H1 (cell line): Measurements from ENCODE around the gene SLC6A18. TPM values are rescaled to one million over a fixed set of nuclear protein-coding genes. Genes with fewer than 3 reads are reported as not detected.

Experiments used
- CTCF ChIA-PET: fragments of 300-600 bp; sonication (Branson Sonifier 250); formaldehyde crosslinking; loops from one replicate; lab custom pipeline; 2021; ENCODE audit not compliant: partially characterized antibody; lab: Charles Lee
- POLR2A ChIA-PET: fragments of 300-600 bp; sonication (Branson Sonifier 250); formaldehyde crosslinking; loops from one replicate; lab custom pipeline; 2021; ENCODE audit warnings: inconsistent platforms; ENCODE audit not compliant: partially characterized antibody; lab: Charles Lee
- DNase-seq, 2 experiments: peaks; one replicate each; pipeline versions ENCODE4 v3.0.0 to v3.0.0-alpha.2; 2010 to 2022; ENCODE audit warnings: low spot score in 2 of 2, low read depth in 1 of 2, mixed read lengths in 1 of 2
- FAIRE-seq: peaks from 2 replicates; lab custom pipeline; 2011; peaks lifted over from hg19 to GRCh38; lab: Jason Lieb, UNC
- H2AFZ ChIP-seq: 2 replicates; pipeline ENCODE4 v1.8.1; 2012; ENCODE audit warnings: low read length, inconsistent platforms
- H2AK5ac ChIP-seq: 2 replicates; pipeline ENCODE4 v1.6.1; 2013; ENCODE audit warnings: low read depth, low read length
- H2BK120ac ChIP-seq: replicated peaks from 2 replicates; pipeline ENCODE3; 2013; ENCODE audit warnings: low read depth, low read length, inconsistent platforms
- H2BK12ac ChIP-seq: 2 replicates; pipeline ENCODE4 v1.6.1; 2013; ENCODE audit warnings: low read depth, low read length
- H2BK15ac ChIP-seq: 2 replicates; pipeline ENCODE4 v1.6.1; 2013; ENCODE audit warnings: low read length
- H2BK20ac ChIP-seq: 2 replicates; pipeline ENCODE4 v1.6.1; 2013; ENCODE audit warnings: low read length
- H2BK5ac ChIP-seq: 2 replicates; pipeline ENCODE4 v1.6.1; 2013; ENCODE audit warnings: low read depth, low read length
- H3K14ac ChIP-seq: 2 replicates; pipeline ENCODE4 v1.6.1; 2013; ENCODE audit warnings: inconsistent platforms; ENCODE audit not compliant: insufficient read length
- H3K18ac ChIP-seq: 2 replicates; pipeline ENCODE4 v1.6.1; 2013; ENCODE audit warnings: low read length; ENCODE audit errors: extremely low read depth
- H3K23ac ChIP-seq: 2 replicates; pipeline ENCODE4 v1.6.1; 2013; ENCODE audit warnings: inconsistent platforms; ENCODE audit not compliant: insufficient read length
- H3K23me2 ChIP-seq: 2 replicates; pipeline ENCODE4 v1.6.1; 2013; ENCODE audit warnings: low read depth, low read length
- H3K27ac ChIP-seq: 2 replicates; pipeline ENCODE4 v1.6.1; 2011; ENCODE audit warnings: low read depth, low read length, inconsistent platforms
- H3K27me3 ChIP-seq, 4 experiments: replicated peaks in 1 of 4; 1 replicate in 1 of 4; 2 replicates in 3 of 4; pipeline versions ENCODE4 v1.6.1 to v1.8.1; 2011 to 2013; ENCODE audit warnings: low read length in 3 of 4, mild to moderate bottlenecking in 3 of 4, inconsistent platforms in 2 of 4, mixed read lengths in 2 of 4, moderate library complexity in 1 of 4; ENCODE audit not compliant: control insufficient read depth in 3 of 4, insufficient read depth in 3 of 4; ENCODE audit errors: extremely low read depth in 1 of 4
- H3K36me3 ChIP-seq, 4 experiments: 2 replicates each; pipeline versions ENCODE4 v1.6.1 to v1.8.1; 2011 to 2013; ENCODE audit warnings: mild to moderate bottlenecking in 4 of 4, low read length in 3 of 4, moderate library complexity in 2 of 4, control low read depth in 1 of 4, inconsistent platforms in 1 of 4; ENCODE audit not compliant: insufficient read depth in 4 of 4, control insufficient read depth in 2 of 4
- H3K4ac ChIP-seq: replicated peaks from 2 replicates; pipeline ENCODE3; 2013; ENCODE audit warnings: low read length, low read depth, mixed read lengths, inconsistent platforms; ENCODE audit not compliant: insufficient read length
- H3K4me1 ChIP-seq, 4 experiments: replicated peaks in 1 of 4; 1 replicate in 1 of 4; 2 replicates in 3 of 4; pipeline versions ENCODE4 v1.6.1 to v1.8.1; 2011 to 2013; ENCODE audit warnings: low read length in 3 of 4, inconsistent platforms in 2 of 4, mixed read lengths in 1 of 4; ENCODE audit not compliant: insufficient read depth in 4 of 4, control insufficient read depth in 3 of 4
- H3K4me2 ChIP-seq, 2 experiments: 2 replicates each; pipeline versions ENCODE4 v1.6.1 to v1.8.1; 2011 to 2013; ENCODE audit warnings: low read depth in 2 of 2, low read length in 2 of 2, control low read depth in 1 of 2, inconsistent platforms in 1 of 2, mild to moderate bottlenecking in 1 of 2; ENCODE audit not compliant: insufficient read depth in 1 of 2
- H3K4me3 ChIP-seq, 4 experiments: fragments of 200-600, 300-600 bp in 1 of 4; sonication (generic), shearing (Covaris generic), sonication (Bioruptor Twin) in 1 of 4; 2 replicates each; pipeline versions ENCODE4 v1.5.1 to v1.8.1; 2011 to 2016; ENCODE audit warnings: low read length in 4 of 4, low read depth in 3 of 4, control low read depth in 2 of 4, inconsistent platforms in 2 of 4, mild to moderate bottlenecking in 2 of 4, mixed read lengths in 1 of 4, moderate library complexity in 1 of 4; ENCODE audit not compliant: insufficient read depth in 2 of 4; ENCODE audit errors: extremely low read depth in 1 of 4
- H3K56ac ChIP-seq: replicated peaks from 2 replicates; pipeline ENCODE3; 2013; ENCODE audit warnings: low read depth, mild to moderate bottlenecking, mixed read lengths, low read length, inconsistent platforms; ENCODE audit not compliant: insufficient read length
- H3K79me1 ChIP-seq: 2 replicates; pipeline ENCODE4 v1.6.1; 2013; ENCODE audit warnings: low read depth, low read length, control low read depth
- H3K79me2 ChIP-seq, 2 experiments: 2 replicates each; pipeline versions ENCODE4 v1.6.1 to v1.8.1; 2012 to 2013; ENCODE audit warnings: low read length in 2 of 2, mild to moderate bottlenecking in 2 of 2, inconsistent platforms in 1 of 2; ENCODE audit not compliant: insufficient read depth in 2 of 2, control insufficient read depth in 1 of 2
- H3K9ac ChIP-seq, 4 experiments: replicated peaks in 1 of 4; 1 replicate in 1 of 4; 2 replicates in 3 of 4; pipeline versions ENCODE4 v1.6.1 to v1.8.1; 2011 to 2013; ENCODE audit warnings: low read depth in 3 of 4, low read length in 3 of 4, control low read depth in 2 of 4, mild to moderate bottlenecking in 2 of 4, moderate library complexity in 2 of 4, inconsistent platforms in 1 of 4; ENCODE audit errors: extremely low read depth in 1 of 4
- H3K9me3 ChIP-seq, 2 experiments: 2 replicates each; pipeline versions ENCODE4 v1.6.1 to v1.8.1; 2012 to 2013; ENCODE audit warnings: mild to moderate bottlenecking in 2 of 2, moderate library complexity in 2 of 2, control low read depth in 1 of 2, inconsistent platforms in 1 of 2, low read depth in 1 of 2, low read length in 1 of 2, mixed read lengths in 1 of 2; ENCODE audit not compliant: insufficient read depth in 2 of 2
- H4K20me1 ChIP-seq, 2 experiments: replicated peaks in 1 of 2; 2 replicates each; pipeline versions ENCODE3 to v1.8.1; 2011 to 2013; ENCODE audit warnings: inconsistent platforms in 2 of 2, low read length in 2 of 2, mild to moderate bottlenecking in 1 of 2; ENCODE audit not compliant: insufficient read depth in 2 of 2, control insufficient read depth in 1 of 2
- H4K5ac ChIP-seq: 2 replicates; pipeline ENCODE4 v1.6.1; 2013; ENCODE audit warnings: low read length, low read depth, mixed read lengths, inconsistent platforms; ENCODE audit not compliant: insufficient read length
- H4K8ac ChIP-seq: 2 replicates; pipeline ENCODE4 v1.8.0; 2013; ENCODE audit warnings: mild to moderate bottlenecking, moderate library complexity, low read length, inconsistent platforms; ENCODE audit not compliant: insufficient read depth; ENCODE audit errors: extremely low read depth
- H4K91ac ChIP-seq: replicated peaks from 2 replicates; pipeline ENCODE3; 2013; ENCODE audit warnings: low read length, mixed read lengths, inconsistent platforms; ENCODE audit not compliant: insufficient read length
- BRCA1 ChIP-seq: IDR thresholded peaks from 2 replicates; pipeline ENCODE4 v1.6.1; 2012; ENCODE audit warnings: low read depth, low read length, improper control_type of control experiment
- E2F6 ChIP-seq: IDR thresholded peaks from 2 replicates; pipeline ENCODE4 v1.6.1; 2012; ENCODE audit warnings: inconsistent platforms
- EGR1 ChIP-seq: IDR thresholded peaks from 2 replicates; pipeline ENCODE4 v1.6.1; 2011; ENCODE audit warnings: low read depth, low read length, borderline replicate concordance
- FOSL1 ChIP-seq: IDR thresholded peaks from 2 replicates; pipeline ENCODE4 v1.6.1; 2011; ENCODE audit warnings: mild to moderate bottlenecking, low read depth, low read length, moderate library complexity; ENCODE audit not compliant: insufficient read depth
- GABPA ChIP-seq: IDR thresholded peaks from 2 replicates; pipeline ENCODE4 v1.6.1; 2011; ENCODE audit warnings: mild to moderate bottlenecking, low read length, moderate library complexity, borderline replicate concordance; ENCODE audit not compliant: insufficient read depth
- HDAC2 ChIP-seq, 2 experiments: fragments of 300-600 bp in 1 of 2; sonication (generic) in 1 of 2; IDR thresholded peaks; 2 replicates each; pipeline ENCODE4 v1.6.1; 2011 to 2012; ENCODE audit warnings: low read depth in 2 of 2, low read length in 2 of 2, mild to moderate bottlenecking in 2 of 2, moderate library complexity in 2 of 2, borderline replicate concordance in 1 of 2, inconsistent platforms in 1 of 2
- HDAC6 ChIP-seq: IDR thresholded peaks from one replicate; pipeline ENCODE4 v1.7.1; 2012; ENCODE audit warnings: low read depth, mild to moderate bottlenecking, inconsistent platforms, low read length, moderate library complexity
- POLR2A ChIP-seq, 2 experiments: IDR thresholded peaks; 1 replicate in 1 of 2; 2 replicates in 1 of 2; pipeline ENCODE4 v1.6.1; 2011; ENCODE audit warnings: low read depth in 2 of 2, low read length in 2 of 2, mild to moderate bottlenecking in 2 of 2; ENCODE audit errors: control extremely low read depth in 1 of 2
- RBBP5 ChIP-seq: IDR thresholded peaks from 2 replicates; pipeline ENCODE4 v1.7.1; 2012; ENCODE audit warnings: low read depth, mild to moderate bottlenecking, inconsistent platforms, low read length, moderate library complexity, borderline replicate concordance
- TBP ChIP-seq: IDR thresholded peaks from 2 replicates; pipeline ENCODE4 v1.6.1; 2011; ENCODE audit warnings: low read depth, low read length, improper control_type of control experiment
- TCF12 ChIP-seq: IDR thresholded peaks from 2 replicates; pipeline ENCODE4 v1.6.1; 2011; ENCODE audit warnings: low read depth, mild to moderate bottlenecking, low read length
- TEAD4 ChIP-seq: IDR thresholded peaks from 2 replicates; pipeline ENCODE4 v1.6.1; 2012; ENCODE audit warnings: low read depth, low read length, inconsistent platforms, mixed read lengths
- WGBS, 2 experiments: shearing (Covaris generic) in 1 of 2; methylation state at CpG; one replicate each; pipeline versions ENCODE4 v1.1.6 to v1.1.7; 2013 to 2015; ENCODE audit warnings: low lambda C conversion rate in 2 of 2, mixed read lengths in 2 of 2, inconsistent platforms in 1 of 2, low coverage in 1 of 2, missing lambda C conversion rate in 1 of 2; ENCODE audit not compliant: insufficient replicate concordance in 2 of 2, insufficient coverage in 1 of 2, insufficient read length in 1 of 2; ENCODE audit errors: extremely low coverage in 1 of 2, missing lambda C conversion rate in 1 of 2; 5-methylcytosine and 5-hydroxymethylcytosine counted together
- polyA plus RNA-seq, 7 experiments: library from polyadenylated mRNA; depleted of rRNA in 3 of 7; stranded (reverse) in 5 of 7; unstranded in 2 of 7; fragments of >200 nt in 5 of 7; fragments of 200-250 nt in 2 of 7; gene quantifications; 1 replicate in 5 of 7; 2 replicates in 1 of 7; 4 replicates in 1 of 7; pipeline versions ENCODE4 v1.2.1 to v1.2.3, GENCODE V29; 2011 to 2013; ENCODE audit warnings: missing spikeins in 2 of 7, mixed read lengths in 2 of 7
- total RNA-seq: library from RNA; stranded (reverse); fragmentation: NEBNext Ultra II Directional; extraction: Animal tissue kit (Norgen Biotek cat#: 25700); gene quantifications from 2 replicates; pipeline ENCODE4 v1.2.1, GENCODE V29; 2021

The SLC6A18 gene
- total and polyA plus RNA-seq, 2 of the 8 experiments (the other 6 are each of a cell fraction or from before 2014, with no cell fraction given) = not detected

GRCh38 chr5:1199649-1200494 lies 25.3 kb upstream of the SLC6A18 start:
- H3K14ac ChIP-seq = no peak overlapping the region
- H3K56ac ChIP-seq = no peak overlapping the region
- H3K79me2 ChIP-seq = no peaks in the 10 kb centered on the region
- no peak overlapping the region for H2BK120ac ChIP-seq
- no peak overlapping the region for H2AFZ ChIP-seq
- H2BK15ac ChIP-seq = no peak overlapping the region
- ChIA-PET CTCF (interaction anchor here (0.8 to 1.4 kb wide), 2 partner anchors 32 to 36 kb away, joined by 3 to 4 read pairs; no protein-coding TSS in a partner anchor), POLR2A (no interaction called here)
- no peak overlapping the region for H2BK5ac ChIP-seq
- H4K91ac ChIP-seq = no peak overlapping the region
- no peak overlapping the region for H2AK5ac ChIP-seq
- no peak overlapping the region for H2BK12ac ChIP-seq
- no peak for FAIRE-seq
- H2BK20ac ChIP-seq = no peak overlapping the region
- H3K23ac ChIP-seq = no peak overlapping the region
- H3K27ac ChIP-seq = no peak overlapping the region
- no peak overlapping the region for H3K4me2 ChIP-seq
- DNase-seq = no peak
- no peaks in the 10 kb centered on the region for H3K36me3 ChIP-seq
- H3K27me3 ChIP-seq = no peaks in the 10 kb centered on the region
- H3K9me3 ChIP-seq = no peaks in the 10 kb centered on the region
- no peaks in the 10 kb centered on the region for H4K20me1 ChIP-seq
- H4K8ac ChIP-seq = no peak overlapping the region; the same call in 1 of the 2 replicates
- H3K23me2 ChIP-seq = no peaks in the 10 kb centered on the region
- no peak overlapping the region for H3K4ac ChIP-seq
- WGBS, 2 experiments = 87% methylated on average over 19 of the region's 26 CpGs; no CpG with 5 or more reads in 1 of the 2 experiments
- no peak overlapping the region for H3K9ac ChIP-seq
- H3K4me1 ChIP-seq = peaks cover 0 to under 1% (median 0%) of the 10 kb centered on the region in 4 experiments; a peak in 1 of 7 replicates
- no peak overlapping the region for H3K4me3 ChIP-seq
- no peak overlapping the region for H4K5ac ChIP-seq
- H3K79me1 ChIP-seq = no peaks in the 10 kb centered on the region
- H3K18ac ChIP-seq = no peak overlapping the region; the same call in 1 of the 2 replicates
- TF ChIP-seq FOSL1 (no peak), GABPA (no peak), E2F6 (no peak), TCF12 (no peak), TBP (no peak), TEAD4 (no peak), BRCA1 (no peak), HDAC2 (IDR thresholded peaks at IDR 0.05; ENCODE audit: borderline replicate concordance in 1 of 2, low read depth in 2 of 2, low read length in 2 of 2) (no peak), EGR1 (no peak), HDAC6 (no peak), POLR2A (IDR thresholded peaks at IDR 0.05; ENCODE audit: control extremely low read depth in 1 of 2, low read depth in 2 of 2, low read length in 2 of 2) (no peak), RBBP5 (no peak)
